ENCODE data around the gene SURF2. TPM values are rescaled to one million over a fixed set of nuclear protein-coding genes. Genes with fewer than 3 reads are reported as not detected.

Gene SURF2
- total and polyA plus RNA-seq, 4 donors: 10.7 to 36.9 (median 28.3) TPM

GRCh38 chr9:133401588-133401987, 45.2 kb downstream of the SURF2 start:
- Histone ChIP-seq H3K9me3 (ENCODE audit: control insufficient read depth, insufficient read depth, low read length) (no peaks in the 10 kb centered on the region), H3K36me3 (ENCODE audit: control insufficient read depth, insufficient read depth, low read length) (peaks cover 64% of the 10 kb centered on the region), H3K4me1 (ENCODE audit: control insufficient read depth, insufficient read depth, low read length) (no peaks in the 10 kb centered on the region), H3K4me3 (ENCODE audit: low read depth, low read length) (no peak overlapping the region), H3K27ac (ENCODE audit: low read depth, low read length) (no peak overlapping the region), H3K27me3 (ENCODE audit: control insufficient read depth, insufficient read depth, low read length) (no peaks in the 10 kb centered on the region)
- WGBS (ENCODE audit: insufficient coverage): 91% methylated on average over 4 of the region's 6 CpGs
- DNase-seq (ENCODE audit: low read depth in 4 of 6, low spot score in 6 of 6): no peak

- Histone ChIP-seq H3K27ac (ENCODE audit: low read depth, low read length) (no peak overlapping the region), H3K27me3 (ENCODE audit: control insufficient read depth, insufficient read depth, low read length) (no peaks in the 10 kb centered on the region), H3K4me3 (ENCODE audit: low read depth, low read length) (no peak overlapping the region), H3K9me3 (ENCODE audit: control insufficient read depth, insufficient read depth, low read length) (no peaks in the 10 kb centered on the region), H3K4me1 (ENCODE audit: control insufficient read depth, insufficient read depth, low read length) (no peaks in the 10 kb centered on the region), H3K36me3 (ENCODE audit: control insufficient read depth, insufficient read depth, low read length) (peaks cover 75% of the 10 kb centered on the region)
- WGBS (ENCODE audit: insufficient coverage): 80% methylated on average over 7 of the region's 7 CpGs
- no peak for DNase-seq (ENCODE audit: low read depth in 4 of 6, low spot score in 6 of 6)
Measured at GRCh38 chr9:133402689-133403088, 46.3 kb downstream of the SURF2 start.

- no peaks in the 10 kb centered on the region for H3K27me3 ChIP-seq (ENCODE audit: control insufficient read depth, insufficient read depth, low read length)
- H3K36me3 ChIP-seq (ENCODE audit: control insufficient read depth, insufficient read depth, low read length): peaks cover 82% of the 10 kb centered on the region
- 84% methylated on average over 14 of the region's 16 CpGs for WGBS (ENCODE audit: insufficient coverage)
- H3K27ac ChIP-seq (ENCODE audit: low read depth, low read length): no peak overlapping the region
- no peaks in the 10 kb centered on the region for H3K9me3 ChIP-seq (ENCODE audit: control insufficient read depth, insufficient read depth, low read length)
- no peaks in the 10 kb centered on the region for H3K4me1 ChIP-seq (ENCODE audit: control insufficient read depth, insufficient read depth, low read length)
- no peak for DNase-seq (ENCODE audit: low read depth in 4 of 6, low spot score in 6 of 6)
- no peak overlapping the region for H3K4me3 ChIP-seq (ENCODE audit: low read depth, low read length)
Measured at GRCh38 chr9:133403766-133404453, 47.6 kb downstream of the SURF2 start.

- Histone ChIP-seq H3K4me3 (ENCODE audit: low read depth, low read length) (no peak overlapping the region), H3K4me1 (ENCODE audit: control insufficient read depth, insufficient read depth, low read length) (no peaks in the 10 kb centered on the region), H3K36me3 (ENCODE audit: control insufficient read depth, insufficient read depth, low read length) (peaks cover 85% of the 10 kb centered on the region), H3K9me3 (ENCODE audit: control insufficient read depth, insufficient read depth, low read length) (no peaks in the 10 kb centered on the region), H3K27me3 (ENCODE audit: control insufficient read depth, insufficient read depth, low read length) (no peaks in the 10 kb centered on the region), H3K27ac (ENCODE audit: low read depth, low read length) (no peak overlapping the region)
- WGBS (ENCODE audit: insufficient coverage): 89% methylated on average over 8 of the region's 12 CpGs
- DNase-seq (ENCODE audit: low read depth in 4 of 6, low spot score in 6 of 6): no peak
Measured at GRCh38 chr9:133404454-133405002, 48.2 kb downstream of the SURF2 start.

- Histone ChIP-seq H3K4me3 (ENCODE audit: low read depth, low read length) (no peak overlapping the region), H3K9me3 (ENCODE audit: control insufficient read depth, insufficient read depth, low read length) (no peaks in the 10 kb centered on the region), H3K4me1 (ENCODE audit: control insufficient read depth, insufficient read depth, low read length) (no peaks in the 10 kb centered on the region), H3K27ac (ENCODE audit: low read depth, low read length) (no peak overlapping the region), H3K36me3 (ENCODE audit: control insufficient read depth, insufficient read depth, low read length) (peaks cover 87% of the 10 kb centered on the region), H3K27me3 (ENCODE audit: control insufficient read depth, insufficient read depth, low read length) (no peaks in the 10 kb centered on the region)
- no peak for DNase-seq (ENCODE audit: low read depth in 4 of 6, low spot score in 6 of 6)
- 88% methylated on average over 10 of the region's 19 CpGs for WGBS (ENCODE audit: insufficient coverage)
Measured at GRCh38 chr9:133405508-133406438, 49.4 kb downstream of the SURF2 start.

GRCh38 chr9:133406480-133407307, 50.3 kb downstream of the SURF2 start:
- peaks cover 91% of the 10 kb centered on the region for H3K36me3 ChIP-seq (ENCODE audit: control insufficient read depth, insufficient read depth, low read length)
- H3K27ac ChIP-seq (ENCODE audit: low read depth, low read length): no peak overlapping the region
- no peak overlapping the region for H3K4me3 ChIP-seq (ENCODE audit: low read depth, low read length)
- H3K9me3 ChIP-seq (ENCODE audit: control insufficient read depth, insufficient read depth, low read length): no peaks in the 10 kb centered on the region
- H3K27me3 ChIP-seq (ENCODE audit: control insufficient read depth, insufficient read depth, low read length): no peaks in the 10 kb centered on the region
- peak in 5 of 6 donors; percentile 17 to 81 (median 42) for DNase-seq (ENCODE audit: low read depth in 4 of 6, low spot score in 6 of 6)
- 60% methylated on average over 23 of the region's 24 CpGs for WGBS (ENCODE audit: insufficient coverage)
- H3K4me1 ChIP-seq (ENCODE audit: control insufficient read depth, insufficient read depth, low read length): no peaks in the 10 kb centered on the region

- Histone ChIP-seq H3K9me3 (ENCODE audit: control insufficient read depth, insufficient read depth, low read length) (no peaks in the 10 kb centered on the region), H3K27me3 (ENCODE audit: control insufficient read depth, insufficient read depth, low read length) (no peaks in the 10 kb centered on the region), H3K27ac (ENCODE audit: low read depth, low read length) (no peak overlapping the region), H3K4me1 (ENCODE audit: control insufficient read depth, insufficient read depth, low read length) (no peaks in the 10 kb centered on the region), H3K4me3 (ENCODE audit: low read depth, low read length) (no peak overlapping the region), H3K36me3 (ENCODE audit: control insufficient read depth, insufficient read depth, low read length) (peaks cover 91% of the 10 kb centered on the region)
- WGBS (ENCODE audit: insufficient coverage): no CpG with 5 or more reads among the region's 1 CpG
- DNase-seq (ENCODE audit: low read depth in 4 of 6, low spot score in 6 of 6): no peak
Measured at GRCh38 chr9:133408042-133408441, 51.7 kb downstream of the SURF2 start.

Data from spinal cord (tissue), 10 donors.